GM18505 (cell line): ENCODE results near the gene SDK2.
"Not testable (repeated sequence)": the region's sequence is repeated elsewhere in the genome, so short reads cannot be mapped to it uniquely, and the experiment has no call there.

Experiments used
- ATAC-seq: cut with Tn5 transposase; IDR thresholded peaks from one replicate; pipeline ENCODE4 v1.9.1; 2021; ENCODE audit not compliant: unreplicated experiment
- POLR2A ChIP-seq: IDR thresholded peaks from 4 replicates; pipeline ENCODE4 v1.6.1; 2011; ENCODE audit warnings: borderline replicate concordance; ENCODE audit not compliant: insufficient read depth, insufficient read length; ENCODE audit errors: extremely low read depth

Gene SDK2

DNA sequence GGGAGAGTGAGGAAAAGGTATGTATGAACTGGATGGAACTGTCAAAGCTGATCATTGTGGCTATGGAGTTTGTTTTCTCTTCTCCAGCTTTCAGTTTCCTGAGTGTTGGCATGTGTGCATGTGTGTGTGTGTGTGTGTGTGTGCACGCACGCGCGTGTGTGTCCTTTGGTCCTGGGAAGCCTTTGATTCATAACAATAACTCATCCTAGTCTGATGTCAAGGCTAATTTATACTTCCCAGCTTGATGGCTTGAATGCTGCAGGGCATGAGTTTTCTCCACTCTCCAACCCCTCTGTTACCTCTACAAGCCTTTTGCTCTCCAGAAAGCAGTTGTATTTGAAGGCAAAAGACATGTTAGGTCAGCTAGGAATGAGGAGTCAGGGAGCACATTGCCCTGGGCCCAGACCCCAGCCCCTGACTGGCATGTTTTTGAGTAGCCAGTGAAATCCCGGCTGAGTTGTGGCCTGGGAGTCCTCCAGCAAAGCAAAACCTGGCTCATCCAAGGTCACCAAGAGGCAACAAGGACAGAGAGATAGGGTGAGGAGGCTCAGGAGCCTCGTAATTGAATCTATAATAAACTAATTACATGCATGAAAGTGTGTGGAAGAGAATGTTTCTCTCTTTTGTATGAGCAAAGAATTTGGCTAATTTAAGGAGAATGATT is 323.5 kb downstream of the SDK2 start:
- no peak for TF ChIP-seq POLR2A
- no peak for ATAC-seq

DNA sequence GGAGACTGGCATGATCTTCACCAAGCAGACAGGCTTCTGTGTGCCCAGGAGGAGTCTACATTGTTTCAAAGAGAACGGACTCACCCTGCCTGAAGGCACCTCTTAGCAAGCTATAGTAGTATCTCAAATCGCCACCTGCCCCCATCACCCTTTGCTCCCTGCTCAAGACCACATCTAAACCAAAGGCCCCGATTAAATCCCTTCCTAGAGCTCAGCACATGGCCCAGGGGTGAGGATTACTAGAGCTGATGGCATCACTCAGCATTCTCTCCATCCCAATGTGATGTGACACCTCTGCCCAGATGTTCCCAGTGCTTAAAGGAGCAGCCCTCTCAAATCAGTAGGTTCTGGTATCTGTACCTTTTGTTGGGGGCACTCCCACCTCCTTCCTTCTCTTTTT is 324.5 kb downstream of the SDK2 start:
- TF ChIP-seq POLR2A = no peak
- no peak for ATAC-seq

DNA sequence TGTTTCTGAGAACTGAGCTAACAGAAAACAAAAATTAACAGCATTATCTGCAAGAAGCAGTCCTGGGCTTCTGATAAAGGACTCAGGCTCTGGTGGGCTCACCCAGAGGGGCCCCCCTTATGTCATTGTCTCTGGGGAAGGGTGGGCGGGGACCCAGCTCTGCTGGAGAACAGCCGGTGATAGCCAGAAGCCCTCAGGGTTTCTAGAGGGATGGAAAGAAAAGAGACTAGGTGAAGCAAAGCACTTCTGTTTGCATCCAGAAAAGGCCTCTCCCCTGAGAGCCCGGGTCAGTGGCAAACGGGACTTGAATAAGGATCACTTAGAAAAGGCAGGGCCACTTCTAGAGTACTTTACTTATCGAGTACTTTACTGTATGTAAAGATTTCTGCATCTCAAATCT is 325.4 kb downstream of the SDK2 start:
- no peak for TF ChIP-seq POLR2A
- no peak for ATAC-seq

GRCh38 chr17:73318427-73318813 is 325.8 kb downstream of the SDK2 start:
- ATAC-seq = no peak
- TF ChIP-seq POLR2A = no peak

GRCh38 chr17:73317513-73318426 is 326.5 kb downstream of the SDK2 start:
- TF ChIP-seq POLR2A = no peak
- ATAC-seq = no peak

GRCh38 chr17:73316919-73317505 is 327.2 kb downstream of the SDK2 start:
- no peak for TF ChIP-seq POLR2A
- peak; percentile 49 for ATAC-seq

DNA sequence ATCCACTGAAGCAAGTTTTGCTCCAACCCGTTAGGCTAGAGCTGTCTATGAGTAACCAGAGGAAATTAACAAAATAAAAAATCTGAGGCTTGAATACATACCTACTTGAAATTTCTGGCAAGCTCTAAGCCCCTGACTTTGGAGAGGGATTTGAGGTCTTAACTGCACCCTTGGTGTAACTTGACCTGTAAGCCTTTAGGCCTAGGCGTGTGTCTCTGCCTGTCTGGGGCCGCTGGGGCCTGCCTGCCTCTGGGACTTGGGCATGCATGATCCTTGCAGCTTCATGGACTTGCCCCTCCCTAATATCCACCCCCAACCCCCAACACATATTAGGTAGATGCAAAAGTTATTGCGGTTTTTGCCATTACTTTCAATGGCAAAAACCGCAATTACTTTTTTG is 328.8 kb downstream of the SDK2 start:
- no peak for ATAC-seq
- no peak for TF ChIP-seq POLR2A

DNA sequence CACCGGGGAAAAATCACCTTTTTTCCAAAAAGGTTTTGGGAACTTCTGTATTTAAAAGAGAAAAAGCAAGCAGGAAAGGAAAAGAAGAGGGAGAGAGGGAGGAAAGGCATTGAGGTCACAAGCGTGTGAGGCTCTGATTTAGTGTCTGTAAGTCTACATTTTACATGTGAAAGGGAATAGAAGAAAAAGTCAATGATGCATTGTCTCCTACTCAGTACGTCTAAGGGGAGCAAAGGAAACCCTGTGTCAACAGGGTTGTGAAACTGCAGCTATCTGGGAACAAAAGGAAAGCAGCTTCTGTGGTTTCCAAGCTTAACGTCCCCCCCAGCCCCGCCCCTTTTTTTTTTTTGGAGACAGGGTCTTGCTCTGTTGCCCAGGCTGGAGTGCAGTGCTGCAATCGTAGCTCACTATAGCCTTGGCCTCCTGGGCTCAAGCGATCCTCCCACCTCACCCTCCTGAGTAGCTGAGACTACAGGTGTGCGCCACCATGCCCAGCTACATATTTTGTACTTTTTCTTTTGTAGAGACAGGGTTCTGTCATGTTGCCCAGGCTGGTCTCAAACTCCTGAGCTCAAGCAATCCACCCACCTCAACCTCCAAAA is 330.6 kb downstream of the SDK2 start:
- no peak for TF ChIP-seq POLR2A
- no peak for ATAC-seq

GRCh38 chr17:73312887-73313286 is 331.4 kb downstream of the SDK2 start:
- ATAC-seq = not testable (repeated sequence)

DNA sequence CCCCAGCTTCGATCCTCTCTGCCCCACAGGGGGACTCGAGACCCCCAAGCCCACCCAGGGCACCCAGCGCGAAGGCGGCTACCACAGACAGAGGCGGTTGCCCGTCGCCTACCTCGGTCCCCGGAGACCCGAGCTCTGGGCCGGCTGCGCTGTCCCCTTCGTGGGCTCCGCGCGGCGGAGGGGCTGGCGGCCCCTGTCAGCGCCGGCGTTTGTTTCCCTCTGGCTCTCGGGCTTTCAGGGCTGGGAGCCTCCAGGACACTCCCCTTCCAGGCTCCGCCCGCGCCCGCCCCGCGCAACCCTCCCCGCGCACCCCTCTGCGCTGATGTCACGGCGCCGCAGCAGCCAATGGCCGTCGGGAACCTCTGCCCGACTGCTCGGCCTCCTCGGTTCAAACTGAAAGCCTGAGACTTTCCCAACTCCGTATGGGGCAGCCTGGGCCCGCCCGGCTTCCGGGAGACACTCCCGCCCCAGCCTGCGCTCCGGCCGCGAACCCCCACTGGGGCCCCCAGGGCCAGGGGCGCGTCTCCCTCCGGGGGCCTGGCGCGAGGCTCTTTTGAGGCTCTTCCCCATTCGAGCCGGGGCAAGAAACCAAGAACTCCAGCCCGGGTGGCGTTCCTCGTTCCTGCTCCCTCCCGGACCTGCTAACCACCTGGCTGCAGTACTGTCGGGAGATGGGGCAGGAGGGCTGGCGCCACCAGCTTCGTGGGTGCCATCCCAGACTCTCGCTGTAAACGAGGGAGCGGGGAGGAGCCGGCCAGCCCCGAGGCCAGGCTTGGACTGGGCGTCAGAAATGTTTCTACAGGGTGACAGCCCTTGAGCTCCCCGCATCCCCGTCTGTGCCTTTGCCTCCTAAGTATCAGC is 332.2 kb downstream of the SDK2 start, which contains the start of gene CDC42EP4:
TSS of gene CDC42EP4 (minus strand) at position 221 of the 861 bp plus-strand sequence. CDS start 25,501 bp downstream, outside the sequence.
- peak; percentile 87 for ATAC-seq
- peak; percentile 68 for TF ChIP-seq POLR2A

GRCh38 chr17:73311428-73311780 is 332.8 kb downstream of the SDK2 start:
- no peak for TF ChIP-seq POLR2A
- peak; percentile 9 for ATAC-seq

DNA sequence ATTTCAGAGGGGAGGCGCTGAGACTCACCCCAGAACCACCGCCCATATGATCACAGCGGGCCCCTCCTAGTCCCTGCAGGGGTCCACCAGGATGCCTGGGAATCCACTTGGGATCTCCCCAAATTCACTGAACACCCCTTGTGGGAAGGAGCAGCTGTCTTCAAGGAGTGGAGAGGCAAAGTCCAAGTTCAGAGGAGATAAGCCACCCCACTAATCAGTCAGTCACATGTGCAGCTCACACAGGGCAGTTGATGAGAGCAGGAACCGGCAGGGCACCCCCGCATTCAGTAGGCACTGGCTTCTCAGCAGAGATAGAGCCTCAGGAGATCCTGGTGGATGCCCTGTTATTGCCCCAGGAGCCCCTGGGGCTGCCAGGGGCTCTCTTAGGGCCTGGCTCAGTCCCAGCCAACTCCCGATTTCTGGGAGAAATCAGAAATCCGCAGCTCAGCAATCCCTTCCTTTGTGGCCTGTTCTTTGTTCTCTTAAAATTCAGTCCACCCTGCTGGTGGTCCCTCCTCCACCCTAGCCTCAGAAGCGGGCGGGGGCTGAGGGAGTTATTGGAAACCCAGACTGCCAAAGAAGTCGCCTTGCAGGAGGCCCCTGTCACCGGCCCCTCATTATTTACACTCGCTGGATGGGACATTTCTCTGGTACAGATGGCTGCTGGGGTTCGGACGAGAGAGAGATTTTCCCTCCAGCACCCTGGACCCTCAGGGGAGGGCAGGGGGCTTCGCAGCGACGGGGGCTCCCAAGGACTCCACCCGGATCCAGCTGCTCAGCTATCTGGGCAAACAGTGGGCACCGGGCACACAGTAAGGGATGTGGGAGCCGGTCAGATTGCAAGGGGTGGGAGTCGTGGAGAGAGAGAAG is 334.3 kb downstream of the SDK2 start:
- no peak for TF ChIP-seq POLR2A
- no peak for ATAC-seq

DNA sequence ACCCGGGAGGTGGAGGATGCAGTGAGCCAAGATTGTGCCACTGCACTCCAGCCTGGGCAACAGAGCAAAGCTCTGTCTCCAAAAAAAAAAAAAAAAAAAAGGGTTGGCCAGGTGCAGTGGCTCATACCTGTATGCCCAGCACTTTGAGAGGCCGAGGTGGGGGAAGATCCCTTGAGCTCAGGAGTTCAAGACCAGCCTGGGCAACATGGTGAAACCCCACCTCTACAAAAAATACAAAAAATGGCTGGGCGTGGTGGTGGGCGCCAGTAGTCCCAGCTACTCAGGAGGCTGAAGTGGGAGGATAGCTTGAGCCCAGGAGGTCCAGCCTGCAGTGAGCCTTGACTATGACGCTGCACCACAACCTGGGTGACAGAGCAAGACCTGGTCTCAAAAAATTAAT is 335.3 kb downstream of the SDK2 start:
- ATAC-seq = not testable (repeated sequence)
